Activated T-helper 17 cell treated with anti-CD3 and anti-CD28 coated beads, Interleukin-2, amount 50 U/mL, for 72 hours (primary cell): Measurements from ENCODE around the gene AUP1. TPM values are rescaled to one million over a fixed set of nuclear protein-coding genes. Genes with fewer than 3 reads are reported as not detected.
"Not testable (repeated sequence)": the region's sequence is repeated elsewhere in the genome, so short reads cannot be mapped to it uniquely, and the experiment has no call there.

Source experiments
- ATAC-seq: fragments of 150-1000 bp; cut with Tn5 transposase; replicated peaks from 2 replicates; pipeline ENCODE4 v1.10.0; 2021; ENCODE audit warnings: mild to moderate bottlenecking, moderate library complexity
- H3K27ac Mint-ChIP-seq: one replicate; pipeline ENCODE4 v1.8.0; 2022; ENCODE audit warnings: mixed read lengths
- H3K27me3 Mint-ChIP-seq: one replicate; pipeline ENCODE4 v1.8.0; 2022; ENCODE audit warnings: mixed read lengths
- H3K36me3 Mint-ChIP-seq: one replicate; pipeline ENCODE4 v1.8.0; 2022; ENCODE audit warnings: low read depth, mild to moderate bottlenecking, mixed read lengths
- H3K4me1 Mint-ChIP-seq: one replicate; pipeline ENCODE4 v1.8.0; 2022; ENCODE audit warnings: mixed read lengths
- H3K4me3 Mint-ChIP-seq: one replicate; pipeline ENCODE4 v1.8.0; 2022; ENCODE audit warnings: mild to moderate bottlenecking, mixed read lengths
- H3K9me3 Mint-ChIP-seq: one replicate; pipeline ENCODE4 v1.8.0; 2022; ENCODE audit warnings: mixed read lengths
- total RNA-seq, 2 donors: library from RNA; stranded (reverse); gene quantifications; one replicate each; pipeline ENCODE4 v1.2.3, GENCODE V29; 2022

Gene AUP1
- total RNA-seq, 2 donors from 2014 or later = 72.2 to 116 TPM

- no peaks in the 10 kb centered on the region for H3K9me3 Mint-ChIP-seq
- H3K27ac Mint-ChIP-seq = no peak overlapping the region
- H3K36me3 Mint-ChIP-seq = no peaks in the 10 kb centered on the region
- peaks cover 25% of the 10 kb centered on the region for H3K27me3 Mint-ChIP-seq
- no peak for ATAC-seq
- H3K4me3 Mint-ChIP-seq = no peak overlapping the region
- peaks cover 16% of the 10 kb centered on the region for H3K4me1 Mint-ChIP-seq
Measured at GRCh38 chr2:74564222-74564621, 34.7 kb upstream of the AUP1 start.

- Mint-ChIP-seq H3K36me3 (peaks cover 3% of the 10 kb centered on the region), H3K9me3 (no peaks in the 10 kb centered on the region), H3K4me1 (peaks cover 16% of the 10 kb centered on the region), H3K27me3 (peaks cover 18% of the 10 kb centered on the region), H3K27ac (no peak overlapping the region), H3K4me3 (no peak overlapping the region)
- no peak for ATAC-seq
Measured at GRCh38 chr2:74562126-74562775, 32.7 kb upstream of the AUP1 start.

DNA sequence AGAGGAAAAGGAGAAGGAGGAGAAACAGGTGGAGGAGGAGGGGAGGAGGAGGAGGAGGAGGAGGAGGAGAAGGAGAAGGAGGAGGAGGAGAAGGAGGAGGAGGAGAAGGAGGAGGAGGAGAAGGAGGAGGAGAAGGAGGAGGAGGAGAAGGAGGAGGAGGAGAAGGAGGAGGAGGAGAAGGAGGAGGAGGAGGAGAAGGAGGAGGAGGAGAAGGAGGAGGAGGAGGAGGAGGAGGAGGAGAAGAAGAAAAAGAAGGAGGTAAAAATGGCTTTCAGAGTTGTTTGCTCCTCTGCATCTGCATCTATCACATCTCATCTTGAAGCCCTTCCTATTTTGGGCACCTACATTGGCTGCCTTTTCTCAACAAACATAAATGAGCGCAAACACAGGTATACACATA, 31.5 kb upstream of the AUP1 start:
- peaks cover 15% of the 10 kb centered on the region for H3K36me3 Mint-ChIP-seq
- not testable (repeated sequence) for ATAC-seq, H3K27ac Mint-ChIP-seq, H3K4me1 Mint-ChIP-seq, H3K4me3 Mint-ChIP-seq, H3K9me3 Mint-ChIP-seq
- H3K27me3 Mint-ChIP-seq = peaks cover 18% of the 10 kb centered on the region

DNA sequence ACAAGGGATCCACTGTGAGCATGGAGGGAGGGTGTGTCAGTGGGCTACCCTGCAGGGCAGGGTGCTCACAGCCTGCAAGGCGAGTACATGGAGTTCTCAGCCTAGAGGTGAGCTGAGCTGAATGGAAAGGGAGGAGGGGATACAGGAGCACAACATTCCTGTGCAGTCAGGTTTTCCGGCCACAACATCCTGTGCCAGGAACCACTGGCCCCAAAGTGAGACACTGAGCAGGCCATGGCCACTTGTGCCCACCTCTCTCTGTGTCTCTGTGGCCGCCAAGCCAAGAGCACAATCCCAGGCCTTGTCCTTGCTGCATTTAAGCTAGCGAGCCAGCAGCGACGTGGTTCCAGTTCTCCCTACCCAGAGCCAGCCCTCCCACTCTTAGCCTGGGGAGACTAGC, 31.1 kb upstream of the AUP1 start:
- H3K4me1 Mint-ChIP-seq = peaks cover 6% of the 10 kb centered on the region
- H3K27me3 Mint-ChIP-seq = peaks cover 15% of the 10 kb centered on the region
- ATAC-seq = no peak
- peaks cover 16% of the 10 kb centered on the region for H3K36me3 Mint-ChIP-seq
- no peak overlapping the region for H3K4me3 Mint-ChIP-seq
- no peaks in the 10 kb centered on the region for H3K9me3 Mint-ChIP-seq
- peak overlapping the region; percentile 70 for H3K27ac Mint-ChIP-seq

- Mint-ChIP-seq H3K4me1 (peaks cover 6% of the 10 kb centered on the region), H3K27ac (no peak overlapping the region), H3K27me3 (peaks cover 15% of the 10 kb centered on the region), H3K36me3 (peaks cover 22% of the 10 kb centered on the region), H3K4me3 (no peak overlapping the region), H3K9me3 (no peaks in the 10 kb centered on the region)
- ATAC-seq = no peak
Measured at GRCh38 chr2:74559912-74560311, 30.4 kb upstream of the AUP1 start.

GRCh38 chr2:74558284-74559230, 29.1 kb upstream of the AUP1 start:
- Mint-ChIP-seq H3K36me3 (peaks cover 26% of the 10 kb centered on the region), H3K9me3 (no peaks in the 10 kb centered on the region), H3K27ac (no peak overlapping the region), H3K27me3 (peaks cover 10% of the 10 kb centered on the region), H3K4me3 (no peak overlapping the region), H3K4me1 (peaks cover 6% of the 10 kb centered on the region)
- no peak for ATAC-seq

- Mint-ChIP-seq H3K4me1 (peaks cover 12% of the 10 kb centered on the region), H3K36me3 (peaks cover 26% of the 10 kb centered on the region), H3K27ac (no peak overlapping the region), H3K9me3 (no peaks in the 10 kb centered on the region), H3K4me3 (no peak overlapping the region), H3K27me3 (peaks cover 8% of the 10 kb centered on the region)
- no peak for ATAC-seq
Measured at GRCh38 chr2:74556831-74557370, 27.4 kb upstream of the AUP1 start.

DNA sequence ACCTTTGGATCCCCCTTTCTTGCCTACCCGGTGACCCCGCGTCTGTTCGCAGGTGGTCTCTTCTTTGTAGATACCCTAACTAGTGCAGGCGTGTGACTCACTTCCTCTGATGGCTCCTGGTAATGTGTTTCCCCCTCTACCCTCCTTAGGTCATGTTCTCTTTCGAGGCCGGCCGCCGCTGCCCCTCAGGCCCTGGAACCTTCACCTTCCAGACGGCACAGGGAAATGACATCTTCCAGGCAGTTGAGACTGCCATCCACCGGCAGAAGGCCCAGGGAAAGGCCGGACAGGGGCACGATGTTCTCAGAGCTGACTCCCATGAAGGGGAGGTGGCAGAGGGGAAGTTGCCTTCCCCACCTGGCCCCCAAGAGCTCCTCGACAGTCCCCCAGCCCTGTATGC, 26.7 kb upstream of the AUP1 start:
- Mint-ChIP-seq H3K4me3 (peak overlapping the region; percentile 86), H3K4me1 (peaks cover 12% of the 10 kb centered on the region), H3K36me3 (peaks cover 26% of the 10 kb centered on the region), H3K9me3 (no peaks in the 10 kb centered on the region), H3K27me3 (peaks cover 12% of the 10 kb centered on the region), H3K27ac (no peak overlapping the region)
- ATAC-seq = no peak

- Mint-ChIP-seq H3K36me3 (peaks cover 26% of the 10 kb centered on the region), H3K27ac (peak overlapping the region; percentile 85), H3K4me1 (peaks cover 11% of the 10 kb centered on the region), H3K9me3 (no peaks in the 10 kb centered on the region), H3K27me3 (peaks cover 11% of the 10 kb centered on the region), H3K4me3 (peak overlapping the region; percentile 86)
- no peak for ATAC-seq
Measured at GRCh38 chr2:74555610-74556103, 26.2 kb upstream of the AUP1 start.

DNA sequence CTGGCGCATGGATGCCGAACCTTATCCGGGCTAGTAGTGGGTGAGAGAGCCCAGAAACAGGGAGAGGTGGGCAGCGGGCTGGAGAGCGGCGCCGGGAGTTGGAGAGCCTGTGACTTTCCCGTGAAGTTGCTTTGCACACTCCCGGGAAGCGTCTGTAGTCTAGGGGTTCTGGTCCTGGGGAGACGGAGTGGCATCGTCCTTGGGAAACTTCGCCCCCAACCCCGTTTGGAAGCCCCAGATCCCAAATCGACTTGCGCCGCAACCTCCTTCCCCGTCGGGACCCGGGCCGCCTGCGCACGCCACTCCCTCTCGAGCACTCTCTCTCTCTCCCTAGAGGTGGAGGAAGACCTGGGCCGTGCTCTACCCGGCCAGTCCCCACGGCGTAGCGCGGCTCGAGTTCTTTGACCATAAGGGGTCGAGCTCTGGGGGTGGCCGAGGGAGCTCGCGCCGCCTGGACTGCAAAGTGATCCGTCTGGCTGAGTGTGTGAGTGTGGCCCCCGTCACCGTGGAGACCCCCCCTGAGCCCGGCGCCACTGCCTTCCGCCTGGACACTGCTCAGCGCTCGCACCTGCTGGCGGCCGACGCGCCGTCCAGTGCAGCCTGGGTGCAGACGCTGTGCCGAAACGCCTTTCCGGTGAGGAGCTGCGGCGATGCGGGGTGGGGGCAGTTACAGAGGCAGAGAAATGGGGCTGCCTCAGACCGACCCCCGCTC, 25.5 kb upstream of the AUP1 start:
- H3K9me3 Mint-ChIP-seq = no peaks in the 10 kb centered on the region
- ATAC-seq = peak; percentile 74
- peaks cover 26% of the 10 kb centered on the region for H3K36me3 Mint-ChIP-seq
- H3K4me3 Mint-ChIP-seq = peak overlapping the region; percentile 86
- peak overlapping the region; percentile 85 for H3K27ac Mint-ChIP-seq
- H3K27me3 Mint-ChIP-seq = peaks cover 14% of the 10 kb centered on the region
- H3K4me1 Mint-ChIP-seq = peaks cover 6% of the 10 kb centered on the region

DNA sequence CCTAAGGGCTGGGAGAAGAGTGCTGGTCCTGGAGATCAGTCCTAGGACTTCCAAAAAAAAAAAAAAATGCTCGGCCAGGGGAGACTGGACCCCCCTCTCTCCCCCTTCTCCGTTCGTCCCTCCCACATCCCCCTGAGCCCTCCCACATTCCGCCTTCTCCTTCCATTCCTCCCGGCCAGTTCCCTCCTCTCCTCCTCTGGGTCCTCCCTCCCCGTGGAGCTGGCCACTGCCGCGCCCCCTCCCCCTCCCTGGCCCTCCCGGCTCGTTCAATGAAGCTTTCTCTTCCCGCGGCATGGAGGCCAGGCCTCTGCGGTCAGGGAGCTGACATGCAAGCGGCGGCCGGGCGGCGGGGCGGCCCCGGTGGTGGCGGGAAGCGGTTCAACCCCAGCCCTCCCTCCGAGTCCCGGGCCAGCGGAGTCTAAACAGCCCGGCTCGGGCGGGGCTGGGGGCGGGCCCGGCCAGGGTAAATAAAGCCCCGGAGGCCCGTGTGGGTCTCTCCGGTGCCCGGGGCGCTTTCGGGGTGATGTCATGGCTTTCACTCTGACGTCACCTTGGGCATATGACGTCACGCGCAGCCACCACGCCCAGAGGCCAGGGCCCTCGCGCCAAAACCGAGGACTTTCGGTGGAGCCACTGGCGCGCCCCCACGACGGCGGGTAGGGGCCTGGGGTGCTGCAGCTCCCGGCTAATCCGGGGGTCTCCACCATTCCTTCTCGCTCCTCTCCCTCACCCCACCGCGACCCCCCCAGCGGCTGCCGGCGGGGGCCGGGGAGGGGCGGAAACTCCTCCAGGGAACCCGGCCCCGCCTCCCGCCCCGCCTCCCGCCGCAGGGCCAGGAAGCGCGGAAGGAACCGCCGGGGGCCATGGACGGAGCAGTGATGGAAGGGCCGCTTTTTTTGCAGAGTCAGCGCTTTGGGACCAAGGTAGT, 24.6 kb upstream of the AUP1 start, which contains the start of the genes DOK1 and LOXL3:
DOK1 (plus strand) TSS at position 829 of the 928 bp plus-strand sequence; CDS start at position 864, 35 bp downstream.
LOXL3 (minus strand) TSS at position 51 of the 928 bp plus-strand sequence. CDS start 1,308 bp downstream, outside the sequence.
- peaks cover 19% of the 10 kb centered on the region for H3K27me3 Mint-ChIP-seq

GRCh38 chr2:74552914-74553811, 23.7 kb upstream of the AUP1 start:
- H3K4me1 Mint-ChIP-seq = peaks cover 9% of the 10 kb centered on the region
- peak overlapping the region; percentile 66 for H3K27ac Mint-ChIP-seq
- peaks cover 26% of the 10 kb centered on the region for H3K36me3 Mint-ChIP-seq
- no peak for ATAC-seq
- no peaks in the 10 kb centered on the region for H3K9me3 Mint-ChIP-seq
- H3K4me3 Mint-ChIP-seq = peak overlapping the region; percentile 56
- peaks cover 23% of the 10 kb centered on the region for H3K27me3 Mint-ChIP-seq

More for the DNA sequence above, 24.6 kb upstream of the AUP1 start, which contains the start of the genes DOK1 and LOXL3:
- ATAC-seq = peak; percentile 88
- H3K4me1 Mint-ChIP-seq = peaks cover 6% of the 10 kb centered on the region
- peaks cover 26% of the 10 kb centered on the region for H3K36me3 Mint-ChIP-seq
- no peaks in the 10 kb centered on the region for H3K9me3 Mint-ChIP-seq
- H3K27ac Mint-ChIP-seq = peak within 1 kb of the TSS; percentile 85
- peak within 1 kb of the TSS; percentile 86 for H3K4me3 Mint-ChIP-seq
